PC-3 (cell line): ENCODE measurements around the gene BASP1.

ENCODE experiments used
- CTCF ChIP-seq: fragments of 300-600 bp; sonication (generic); conservative IDR thresholded peaks from 2 replicates; pipeline ENCODE4 v1.5.1; 2017; ENCODE audit warnings: antibody characterized with exemption, low read depth, mild to moderate bottlenecking, low read length
- EZH2phosphoT487 ChIP-seq: fragments of 300-600 bp; sonication (generic); IDR thresholded peaks from 2 replicates; pipeline ENCODE4 v1.6.1; 2018; ENCODE audit warnings: mild to moderate bottlenecking, antibody characterized with exemption, low read length, borderline replicate concordance

DNA sequence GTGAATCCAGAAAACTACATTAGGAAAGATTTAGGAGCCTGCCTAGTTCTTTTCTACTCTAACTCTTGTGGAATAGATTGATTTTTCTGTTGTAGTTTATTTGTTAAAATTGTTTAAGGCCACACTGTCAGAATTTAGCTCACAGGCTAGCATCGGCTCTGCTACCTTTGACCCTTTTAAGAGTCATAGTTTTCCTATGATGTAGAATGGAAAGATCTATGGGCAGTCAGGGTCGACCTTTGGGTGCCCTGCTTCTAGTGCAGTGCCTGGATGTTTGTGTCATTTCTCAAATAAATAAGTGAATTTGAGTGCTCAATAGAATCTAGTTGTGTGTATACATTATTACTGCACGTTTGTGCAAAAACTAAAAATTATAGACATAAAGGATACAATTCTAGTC, 38.7 kb downstream of the BASP1 start:
- TF ChIP-seq CTCF = no peak
- TF ChIP-seq EZH2phosphoT487 = no peak
